ENCODE results near the gene SNTB2. TPM values are rescaled to one million over a fixed set of nuclear protein-coding genes. Genes with fewer than 3 reads are reported as not detected.
"Not testable (repeated sequence)": the region's sequence is repeated elsewhere in the genome, so short reads cannot be mapped to it uniquely, and the experiment has no call there.

The SNTB2 gene
- total RNA-seq, 1 experiment from 2014 or later, result 44.0 TPM

- no peak for DNase-seq (ENCODE audit: low spot score)
Measured at GRCh38 chr16:69283851-69284250, 96.9 kb downstream of the SNTB2 start.

GRCh38 chr16:69285240-69285639 lies 98.3 kb downstream of the SNTB2 start:
- no peak for DNase-seq (ENCODE audit: low spot score)

DNA sequence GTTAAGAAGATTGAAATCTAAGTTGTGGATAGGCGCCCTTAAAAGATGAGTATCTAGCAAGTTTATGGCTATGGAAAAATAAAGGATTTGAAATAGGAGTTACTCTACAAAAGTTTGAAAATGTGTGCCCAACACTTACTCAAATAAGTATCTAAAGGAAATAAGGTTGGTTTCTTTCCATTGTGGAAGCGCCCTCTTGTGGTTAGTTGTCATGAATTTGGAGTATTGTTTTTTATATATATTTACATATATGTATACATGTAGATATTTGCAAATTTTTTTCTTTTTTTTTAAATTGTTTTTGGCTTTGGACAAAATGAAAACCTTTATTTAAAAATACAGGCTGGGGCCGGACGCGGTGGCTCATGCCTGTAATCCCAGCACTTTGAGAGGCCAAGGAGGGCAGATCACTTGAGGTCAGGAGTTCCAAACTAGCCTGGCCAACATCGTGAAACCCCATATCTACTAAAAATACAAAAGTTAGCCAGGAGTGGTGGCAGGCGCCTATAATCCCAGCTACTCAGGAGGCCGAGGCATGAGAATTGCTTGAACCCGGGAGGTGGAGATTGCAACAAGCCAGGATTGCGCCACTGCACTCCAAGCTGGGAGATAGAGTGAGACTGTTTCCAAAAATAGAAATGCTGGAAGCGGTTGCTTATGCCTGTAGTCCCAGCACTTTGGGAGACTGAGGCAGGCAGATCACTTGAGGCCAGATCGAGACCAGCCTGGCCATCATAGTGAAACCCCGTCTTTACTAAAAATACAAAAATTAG lies 100.2 kb downstream of the SNTB2 start:
- DNase-seq (ENCODE audit: low spot score), result peak; percentile 72

DNA sequence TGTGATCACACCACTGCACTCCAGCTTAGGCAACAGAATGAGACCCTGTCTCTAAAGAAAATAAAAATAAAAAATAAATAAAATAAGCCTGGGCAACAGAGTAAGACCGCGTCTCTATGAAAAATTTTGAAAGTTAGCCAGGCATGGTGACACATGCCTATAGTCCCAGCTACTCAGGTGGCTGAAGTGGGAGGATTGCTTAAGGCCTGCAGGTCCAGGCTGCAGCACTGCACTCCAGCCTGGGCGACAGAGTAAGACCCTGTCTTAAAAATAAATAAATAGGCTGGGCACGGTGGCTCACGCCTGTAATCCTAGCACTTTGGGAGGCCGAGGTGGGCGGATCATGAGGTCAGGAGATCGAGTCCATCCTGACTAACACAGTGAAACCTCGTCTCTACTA lies 104.7 kb downstream of the SNTB2 start:
- not testable (repeated sequence) for DNase-seq (ENCODE audit: low spot score)

- no peak for DNase-seq (ENCODE audit: low spot score)
Measured at GRCh38 chr16:69293401-69293800, 106.4 kb downstream of the SNTB2 start.

- no peak for DNase-seq (ENCODE audit: low spot score)
Measured at GRCh38 chr16:69294051-69294450, 107.1 kb downstream of the SNTB2 start.

- DNase-seq (ENCODE audit: low spot score), result not testable (repeated sequence)
Measured at GRCh38 chr16:69296771-69297170, 109.8 kb downstream of the SNTB2 start.

DNA sequence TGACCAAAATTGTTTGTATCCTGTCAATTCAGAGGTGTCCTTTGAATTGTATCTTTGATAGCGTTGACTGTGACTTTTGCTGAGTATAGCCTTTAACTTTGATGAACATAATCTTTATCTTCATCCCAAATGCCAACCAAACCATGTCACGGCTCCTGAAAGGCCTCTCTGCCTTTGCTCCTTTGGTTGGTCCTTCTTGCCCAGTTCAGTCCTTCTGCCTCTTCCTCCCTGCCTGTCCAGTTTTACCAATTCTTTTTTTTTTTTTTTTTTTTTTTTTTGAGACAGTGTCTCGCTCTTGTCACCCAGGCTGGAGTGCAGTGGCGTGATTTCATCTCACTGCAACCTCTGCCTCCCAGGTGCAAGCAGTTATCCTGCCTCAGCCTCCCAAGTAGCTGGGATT lies 111.3 kb downstream of the SNTB2 start:
- no peak for DNase-seq (ENCODE audit: low spot score)

- DNase-seq (ENCODE audit: low spot score), result no peak
Measured at GRCh38 chr16:69301187-69301586, 114.2 kb downstream of the SNTB2 start.

GRCh38 chr16:69301861-69302260 lies 114.9 kb downstream of the SNTB2 start:
- DNase-seq (ENCODE audit: low spot score), result no peak

GRCh38 chr16:69302301-69302700 lies 115.3 kb downstream of the SNTB2 start:
- DNase-seq (ENCODE audit: low spot score), result no peak

GRCh38 chr16:69306031-69306430 lies 119.1 kb downstream of the SNTB2 start:
- DNase-seq (ENCODE audit: low spot score), result no peak

DNA sequence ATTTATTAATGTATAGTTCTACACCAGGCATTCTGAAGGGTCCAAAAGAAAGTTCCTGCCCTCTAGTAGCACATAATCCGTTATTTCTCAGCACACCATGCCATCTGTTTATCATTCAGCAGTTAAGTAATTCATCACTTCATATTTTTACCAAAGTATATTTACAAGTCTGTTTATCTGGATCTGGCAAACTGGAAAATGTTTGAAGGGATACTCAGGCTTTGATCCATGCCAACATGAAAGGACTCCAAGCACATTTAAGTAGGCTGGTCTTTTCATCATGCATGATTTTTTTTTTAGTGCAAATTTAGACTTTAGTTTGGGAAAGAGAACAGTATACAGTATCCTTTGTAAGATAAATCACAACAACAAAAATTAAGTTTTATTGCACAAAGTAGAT lies 120.1 kb downstream of the SNTB2 start:
- DNase-seq (ENCODE audit: low spot score), result no peak

DNA sequence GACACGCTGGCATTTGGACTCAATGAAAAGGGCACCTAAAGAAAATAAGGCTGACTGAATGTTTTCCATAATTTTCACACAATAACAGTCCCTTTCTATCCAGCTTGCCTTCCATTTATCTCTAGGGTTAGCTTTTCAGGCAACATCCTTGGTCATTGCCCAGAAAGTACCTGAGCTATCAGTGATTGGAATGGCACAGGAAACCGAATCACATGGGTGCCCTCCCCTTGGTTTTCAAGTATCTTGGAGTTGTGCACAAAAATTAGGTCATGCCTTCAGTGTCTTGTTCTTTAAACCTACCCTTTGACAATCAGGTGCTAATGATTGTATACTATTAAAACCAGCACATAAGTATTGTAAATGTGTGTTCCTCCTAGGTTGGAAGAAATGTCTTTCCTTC lies 120.9 kb downstream of the SNTB2 start:
- DNase-seq (ENCODE audit: low spot score), result no peak

- no peak for DNase-seq (ENCODE audit: low spot score)
Measured at GRCh38 chr16:69309316-69309715, 122.4 kb downstream of the SNTB2 start.

DNA sequence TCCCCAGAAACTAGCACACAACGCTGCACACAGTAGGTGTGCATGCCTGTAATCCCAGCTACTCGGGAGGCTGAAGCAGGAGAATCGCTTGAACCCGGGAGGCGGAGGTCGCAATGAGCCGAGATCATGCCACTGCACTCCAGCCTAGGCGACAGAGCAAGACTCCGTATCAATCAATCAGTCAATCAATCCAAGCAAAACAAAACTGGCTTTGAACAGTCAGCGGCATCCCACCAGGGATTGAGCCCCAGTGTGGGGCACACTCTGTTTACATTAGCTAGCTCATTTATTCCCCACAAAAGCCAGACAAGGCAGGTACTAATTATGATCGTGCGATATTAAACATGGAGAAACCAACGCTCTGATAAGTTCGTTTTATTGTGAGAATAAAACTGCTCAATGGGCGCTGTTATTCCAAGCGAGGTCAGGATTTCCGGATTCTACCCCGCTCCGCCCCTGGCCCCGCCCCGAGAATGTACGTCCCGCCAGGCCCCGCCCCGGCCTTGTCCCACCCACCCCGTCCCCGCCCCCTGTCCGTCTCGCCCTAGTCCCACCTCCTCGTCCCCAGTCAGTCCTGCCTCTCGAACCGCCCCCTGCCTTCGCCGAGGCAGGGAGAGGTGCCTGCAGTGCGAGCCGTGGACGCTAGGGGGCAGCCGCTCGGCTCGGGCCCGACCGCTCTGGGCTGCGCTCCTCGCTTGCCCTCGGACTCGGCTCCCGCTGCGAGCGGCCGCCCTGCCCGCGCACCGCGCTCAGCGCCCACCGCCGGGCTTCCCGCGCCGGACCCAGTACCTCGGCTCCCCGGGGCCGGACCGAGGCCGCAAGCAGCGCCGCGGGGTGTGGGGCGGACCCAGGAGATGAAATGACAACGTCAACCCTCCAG lies 123.9 kb downstream of the SNTB2 start, which contains the start of gene VPS4A:
Gene VPS4A (plus strand): TSS at position 698 of the 880 bp plus-strand sequence. CDS start 162 bp downstream, at position 860.
- peak; percentile 97 for DNase-seq (ENCODE audit: low spot score)

GRCh38 chr16:69311533-69312387 lies 124.8 kb downstream of the SNTB2 start:
- peak; percentile 66 for DNase-seq (ENCODE audit: low spot score)

- no peak for DNase-seq (ENCODE audit: low spot score)
Measured at GRCh38 chr16:69313469-69313868, 126.5 kb downstream of the SNTB2 start.

DNA sequence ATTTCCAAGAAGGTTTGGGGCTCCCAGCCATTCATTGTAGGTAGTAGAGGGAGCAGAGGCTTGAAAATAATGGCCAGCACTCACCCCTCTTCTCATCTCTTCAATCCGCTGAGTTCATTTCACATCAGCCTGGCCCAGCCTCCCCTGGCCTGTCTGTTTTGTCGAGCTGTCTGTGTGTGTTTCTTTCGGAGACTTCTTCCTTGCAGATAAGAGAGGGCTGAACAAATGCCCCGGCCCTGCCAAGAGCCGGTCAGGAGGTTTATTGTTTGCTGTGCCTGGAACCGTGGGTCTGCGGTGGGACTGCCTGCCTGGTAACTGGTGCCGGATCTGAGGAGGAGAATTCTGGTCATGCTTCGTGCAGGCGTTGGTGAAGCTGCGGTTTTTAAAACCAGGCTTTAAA lies 127.6 kb downstream of the SNTB2 start:
- no peak for DNase-seq (ENCODE audit: low spot score)

DNA sequence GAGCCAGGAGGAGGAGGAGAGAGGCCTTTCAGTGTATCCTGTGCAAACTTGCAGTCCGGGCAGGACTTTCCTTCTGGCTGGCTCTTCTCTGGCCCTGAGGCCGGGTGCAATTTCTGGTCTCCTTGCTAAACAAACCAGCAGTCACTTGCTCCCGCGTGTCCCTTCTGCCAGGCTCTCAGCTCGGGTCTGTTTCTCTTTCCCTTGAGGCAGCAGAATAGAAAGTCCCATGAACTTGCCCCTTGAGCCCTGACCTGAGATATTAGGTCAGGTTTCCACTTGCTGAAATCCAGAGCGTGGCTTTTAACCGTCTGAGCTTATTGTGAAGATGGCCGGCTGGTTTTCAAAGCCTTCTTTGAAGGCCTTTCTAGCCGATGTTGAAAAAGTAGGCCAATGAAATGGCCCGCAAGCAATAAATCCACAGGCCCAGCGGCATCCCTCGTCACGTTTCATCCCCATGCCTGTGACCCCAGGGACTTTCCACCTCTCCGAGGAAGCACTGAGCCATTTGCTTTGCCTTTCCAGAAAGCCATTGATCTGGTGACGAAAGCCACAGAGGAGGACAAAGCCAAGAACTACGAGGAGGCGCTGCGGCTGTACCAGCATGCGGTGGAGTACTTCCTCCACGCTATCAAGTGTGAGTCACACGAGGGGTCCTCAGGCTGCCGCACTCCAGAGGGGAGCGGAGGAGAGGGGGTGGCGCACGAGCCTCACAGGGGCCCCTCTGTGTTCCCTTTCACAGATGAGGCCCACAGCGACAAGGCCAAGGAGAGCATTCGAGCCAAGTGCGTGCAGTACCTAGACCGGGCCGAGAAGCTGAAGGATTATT lies 128.7 kb downstream of the SNTB2 start:
- no peak for DNase-seq (ENCODE audit: low spot score)

DNA sequence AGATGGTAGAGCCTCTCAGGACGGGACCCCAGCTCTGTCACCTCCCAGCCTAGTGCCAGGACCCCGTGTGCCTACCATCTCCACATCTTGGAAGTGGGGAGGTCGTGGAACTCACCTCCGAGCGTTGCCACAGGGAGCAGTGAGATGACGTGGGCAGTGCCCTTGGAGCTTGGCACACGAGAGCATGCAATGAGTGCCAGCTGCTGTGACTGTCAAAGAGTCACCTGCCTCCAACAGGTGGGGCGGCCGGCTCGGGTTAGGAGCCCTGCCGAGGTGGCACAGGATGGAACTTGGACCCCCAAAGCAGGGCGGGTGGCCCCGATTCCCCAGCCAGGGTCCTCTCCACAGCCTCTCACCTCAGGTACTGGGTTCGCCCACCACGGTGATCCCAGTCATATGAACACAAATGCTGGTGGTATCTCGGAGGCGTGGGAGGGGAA lies 129.7 kb downstream of the SNTB2 start:
- DNase-seq (ENCODE audit: low spot score), result no peak

All from HT-29 (cell line).